ENCODE data around the gene C8A.

Gene C8A

GRCh38 chr1:56854521-56855099, at the start of gene C8A:
TSS of gene C8A (plus strand) at chr1:56854797. CDS start at chr1:56854902, 105 bp downstream.
- no peak for DNase-seq (ENCODE audit: low spot score)

DNA sequence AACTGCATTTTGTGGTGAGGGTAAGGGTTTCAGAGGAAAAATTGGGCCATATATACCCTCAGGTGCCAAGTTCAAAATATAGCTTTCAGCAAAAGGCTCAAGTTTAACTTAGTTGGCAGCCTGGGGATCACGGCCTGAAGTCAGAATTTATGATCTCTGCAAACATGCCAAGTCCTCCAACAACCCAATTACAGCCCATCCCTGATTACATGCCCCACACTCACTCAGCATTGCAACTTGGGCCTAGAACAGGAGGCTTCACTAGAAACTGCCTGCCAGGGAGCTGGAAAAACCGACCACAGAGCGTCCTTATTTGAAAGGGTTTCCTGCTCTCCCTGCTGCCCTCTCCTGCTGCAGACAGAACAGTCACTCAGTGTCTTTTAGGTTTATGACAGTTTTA, 47.8 kb upstream of the C8A start:
- peak; percentile 16 for DNase-seq (ENCODE audit: low spot score)

DNA sequence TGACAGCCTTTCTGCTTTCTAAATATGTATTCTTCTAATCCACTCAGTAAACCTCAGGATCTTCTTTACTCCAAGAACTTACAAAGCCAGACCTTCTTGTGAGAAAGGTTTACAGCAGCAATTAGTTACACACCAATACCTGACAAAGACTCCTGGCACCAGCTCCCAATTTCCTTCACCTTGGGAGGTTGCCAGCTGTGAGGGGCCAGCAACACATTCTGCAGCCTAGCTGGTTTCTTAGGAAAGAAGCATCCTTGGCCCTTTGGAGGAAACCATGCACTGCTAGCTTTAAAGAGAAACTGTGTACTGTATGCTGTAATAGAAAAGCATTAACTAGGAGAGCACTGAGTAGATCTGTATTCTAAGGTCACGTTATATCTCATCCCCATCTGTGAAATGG, 46.2 kb upstream of the C8A start:
- peak; percentile 64 for DNase-seq (ENCODE audit: low spot score)

DNA sequence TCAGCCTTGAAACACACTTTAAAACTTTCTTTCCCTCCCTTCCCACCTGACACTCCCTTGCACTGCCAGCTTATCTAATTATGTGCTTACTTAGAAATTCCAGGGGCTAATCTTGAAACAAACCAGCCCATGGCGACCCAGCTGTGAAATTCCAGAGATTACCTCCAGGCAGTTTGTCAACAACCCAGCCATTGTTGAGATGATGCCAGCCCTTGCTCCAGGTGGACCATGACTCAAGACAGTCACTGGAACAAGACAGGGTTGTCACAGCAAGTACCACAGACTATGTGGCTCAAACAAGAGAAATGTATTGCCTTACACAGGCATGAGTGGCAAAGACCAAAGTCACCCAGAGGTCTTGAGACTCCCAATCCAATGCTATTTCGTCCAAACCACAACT, 43.3 kb upstream of the C8A start:
- no peak for DNase-seq (ENCODE audit: low spot score)

DNA sequence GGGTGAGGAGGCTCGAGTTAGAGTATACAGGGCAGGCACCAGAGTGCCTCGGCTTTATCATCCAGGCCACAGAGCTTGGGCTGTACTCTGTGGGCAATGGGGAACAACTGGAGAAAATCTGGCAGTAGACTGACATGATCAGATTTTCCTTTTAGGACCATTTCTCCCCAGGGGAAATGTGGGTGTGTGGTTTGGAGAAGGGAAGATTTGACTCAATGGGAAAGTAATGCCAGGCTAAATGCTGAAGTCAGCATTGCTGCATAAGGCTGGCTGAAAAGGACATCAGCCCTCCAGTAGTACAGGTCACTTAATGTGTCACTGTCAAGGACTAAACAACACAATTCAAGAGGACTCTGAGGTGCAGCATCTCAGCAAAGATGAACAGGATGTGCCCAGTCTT, 40.4 kb upstream of the C8A start:
- no peak for DNase-seq (ENCODE audit: low spot score)

DNA sequence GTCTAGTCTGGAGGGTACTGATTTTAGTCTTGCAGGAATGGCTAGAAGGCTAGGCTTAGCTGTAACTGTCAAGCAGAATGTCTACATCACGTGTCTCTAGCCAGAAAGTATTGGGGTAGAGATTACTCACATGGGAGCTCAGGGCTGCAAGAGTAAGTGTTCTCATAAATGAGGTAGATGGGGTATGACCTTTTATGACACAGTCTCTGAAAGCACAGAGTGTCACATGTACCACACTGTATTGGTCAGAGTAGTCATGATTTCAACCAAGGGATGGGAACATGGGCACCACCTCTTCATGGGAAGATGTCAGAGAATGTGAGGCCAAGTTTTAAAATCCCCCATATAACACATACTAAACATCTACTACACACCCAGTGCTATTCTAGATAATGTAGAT, 38.3 kb upstream of the C8A start:
- no peak for DNase-seq (ENCODE audit: low spot score)

DNA sequence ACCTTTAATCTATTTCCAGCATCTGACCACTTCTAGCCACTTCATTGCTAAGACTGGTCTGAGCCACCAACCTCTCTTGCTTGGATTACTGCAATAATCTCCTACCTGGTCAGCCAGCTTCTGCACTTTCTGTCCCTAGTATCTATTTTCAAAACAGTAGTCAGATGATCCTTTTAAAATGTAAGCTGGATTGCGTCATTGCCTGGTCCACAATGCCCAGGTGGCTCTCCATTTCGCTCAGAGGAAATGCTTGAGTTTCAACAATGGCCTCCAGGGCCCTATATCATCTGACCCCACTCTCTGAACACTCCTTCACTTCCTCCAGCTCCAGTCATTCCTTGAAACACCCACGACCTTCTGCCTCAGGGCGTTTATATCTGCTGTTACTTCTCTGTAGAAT, 37.7 kb upstream of the C8A start:
- no peak for DNase-seq (ENCODE audit: low spot score)

GRCh38 chr1:56817716-56818463, 36.7 kb upstream of the C8A start:
- DNase-seq (ENCODE audit: low spot score): no peak

GRCh38 chr1:56819387-56819899, 35.2 kb upstream of the C8A start, which contains the start of gene FYB2:
TSS of gene FYB2 (minus strand) at chr1:56819404. CDS start at chr1:56819290, 114 bp downstream.
- DNase-seq (ENCODE audit: low spot score): no peak

- peak; percentile 74 for DNase-seq (ENCODE audit: low spot score)
Observed at GRCh38 chr1:56820755-56821461, 33.7 kb upstream of the C8A start.

DNA sequence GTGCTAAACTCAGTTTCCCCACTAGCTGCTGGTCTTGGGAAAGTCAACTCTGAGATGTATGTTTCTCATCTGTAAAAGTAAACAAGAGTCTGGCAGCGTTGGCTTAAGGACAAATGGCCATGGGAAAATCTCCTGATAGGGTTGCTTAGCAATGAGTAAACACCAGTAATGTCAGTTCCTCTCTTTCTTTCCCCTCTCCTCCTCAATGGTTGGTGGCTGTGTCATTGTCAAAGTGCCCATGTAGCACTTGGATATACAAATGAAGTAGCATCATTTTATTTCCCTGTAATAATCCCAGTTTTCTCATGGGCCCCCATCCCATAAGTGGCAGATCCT, 33.2 kb upstream of the C8A start:
- DNase-seq (ENCODE audit: low spot score): no peak

DNA sequence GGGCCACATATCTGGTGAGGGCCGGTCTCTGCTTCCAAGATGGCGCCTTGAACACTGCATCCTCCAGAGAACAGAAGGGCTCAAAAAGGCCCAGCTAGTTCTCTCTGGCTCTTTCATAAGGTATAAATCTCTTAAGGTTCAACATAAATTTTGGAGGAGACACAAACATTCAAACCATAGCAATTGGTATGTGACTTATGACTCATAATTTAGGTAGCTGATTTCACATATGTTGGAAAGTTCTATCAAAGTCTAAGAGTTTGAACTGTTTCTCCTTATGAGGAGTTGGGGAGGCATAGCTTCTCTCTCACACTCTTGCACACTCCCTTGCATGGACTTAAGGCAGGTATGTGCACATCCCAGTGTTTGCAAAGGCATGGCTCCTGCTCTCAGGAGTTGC, 30.3 kb upstream of the C8A start:
- DNase-seq (ENCODE audit: low spot score): no peak

- DNase-seq (ENCODE audit: low spot score): no peak
Observed at GRCh38 chr1:56824938-56825337, 29.7 kb upstream of the C8A start.

DNA sequence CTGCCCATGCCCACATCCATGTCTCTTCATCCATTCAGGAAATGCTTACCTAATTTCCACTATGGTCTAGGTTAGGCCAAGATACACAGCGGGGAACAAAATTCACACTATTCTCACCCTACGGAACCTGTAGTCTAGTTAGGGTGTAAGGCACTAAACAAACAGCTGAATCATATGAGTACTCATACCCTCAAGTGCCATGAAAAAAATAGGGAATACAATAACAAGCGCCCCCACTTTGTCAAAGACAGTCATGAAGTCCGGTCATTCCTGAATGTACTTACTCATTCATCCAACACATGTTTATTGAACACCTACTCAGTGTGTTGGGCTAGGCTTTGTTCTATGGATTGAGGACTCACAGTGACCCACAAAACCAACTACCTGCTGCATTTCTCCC, 29.2 kb upstream of the C8A start:
- no peak for DNase-seq (ENCODE audit: low spot score)

GRCh38 chr1:56827711-56828110, 26.9 kb upstream of the C8A start:
- DNase-seq (ENCODE audit: low spot score): peak; percentile 39

- DNase-seq (ENCODE audit: low spot score): no peak
Observed at GRCh38 chr1:56830052-56830451, 24.5 kb upstream of the C8A start.

DNA sequence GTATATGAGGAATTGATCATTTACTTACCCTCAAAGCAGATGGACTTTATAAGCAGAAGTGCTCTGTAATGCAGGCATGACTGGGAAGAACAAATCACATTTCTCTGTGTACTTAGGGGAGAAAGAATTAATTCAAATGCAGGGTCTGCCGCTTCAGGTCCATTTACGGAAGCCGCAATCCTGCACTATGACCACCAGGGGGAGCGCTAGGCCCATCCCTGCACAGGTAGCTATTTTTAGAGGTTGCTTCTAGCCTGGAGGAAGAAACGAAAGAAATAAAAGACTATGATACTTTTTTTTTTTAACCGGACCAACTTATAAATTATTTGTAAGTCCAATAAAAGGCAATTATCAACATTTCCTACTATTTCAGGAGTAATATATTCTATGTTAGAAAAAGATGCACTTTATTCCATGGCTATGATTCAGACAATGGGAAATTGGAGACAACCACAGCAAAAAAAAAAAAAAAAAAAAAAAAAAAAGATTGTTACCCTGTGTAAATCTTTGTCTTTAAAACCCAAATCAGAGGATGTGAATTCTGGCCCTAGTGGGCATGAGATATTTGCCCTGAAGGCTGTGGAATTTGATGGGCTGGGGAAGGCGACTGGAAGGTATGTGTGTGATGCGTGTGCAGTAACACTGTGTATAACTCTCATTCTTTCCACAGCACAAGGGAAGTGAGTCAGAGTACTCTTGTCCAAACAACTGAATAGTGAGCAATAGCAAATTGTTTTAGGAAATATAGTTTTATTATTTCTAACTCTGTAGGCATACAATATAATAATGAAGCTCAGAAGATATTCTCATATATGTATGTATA, 22.5 kb upstream of the C8A start:
- peak; percentile 89 for DNase-seq (ENCODE audit: low spot score)

DNA sequence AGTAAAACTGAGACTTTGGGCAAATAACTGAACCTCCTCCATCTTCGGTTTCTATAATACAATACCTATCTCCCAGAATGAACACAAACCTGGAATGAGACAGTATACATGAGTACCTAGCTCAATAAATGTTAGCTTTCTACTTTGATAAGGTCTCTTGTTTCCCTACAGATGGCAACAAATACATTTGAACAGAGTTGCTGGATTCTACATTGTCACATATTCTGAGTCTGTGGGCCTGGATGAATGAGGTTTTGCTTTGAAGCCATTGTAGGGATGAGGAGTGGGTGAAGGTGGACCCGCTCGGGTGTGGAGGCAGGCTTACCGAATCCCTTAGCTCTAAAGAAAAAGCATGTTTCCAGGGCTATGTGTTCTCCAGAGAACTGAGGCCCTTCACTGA, 21.5 kb upstream of the C8A start:
- no peak for DNase-seq (ENCODE audit: low spot score)

GRCh38 chr1:56834137-56834900, 20.3 kb upstream of the C8A start:
- no peak for DNase-seq (ENCODE audit: low spot score)

GRCh38 chr1:56835657-56836056, 18.9 kb upstream of the C8A start:
- DNase-seq (ENCODE audit: low spot score): no peak

DNA sequence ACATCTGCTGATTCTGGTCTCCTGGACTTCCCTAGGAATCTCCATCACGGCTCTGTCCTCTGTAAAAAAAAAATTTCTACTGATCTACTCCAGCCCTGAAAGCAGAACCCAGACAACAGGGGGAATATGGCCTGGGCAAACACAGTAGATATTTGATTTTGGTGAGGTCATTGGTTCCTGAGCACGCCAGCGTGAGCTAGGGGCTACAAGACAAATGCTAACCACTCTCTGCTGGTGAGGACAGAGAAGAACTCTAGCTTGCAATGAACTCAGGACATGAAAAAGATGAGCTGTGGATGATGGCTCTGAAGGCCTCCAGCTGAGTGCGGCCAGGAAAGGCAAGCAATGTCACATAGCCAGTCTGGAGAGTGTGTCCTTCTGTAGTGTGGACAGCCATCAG, 18.2 kb upstream of the C8A start:
- no peak for DNase-seq (ENCODE audit: low spot score)
